Pancreas (tissue), 10 donors: ENCODE measurements around the gene ZBTB46. TPM values are rescaled to one million over a fixed set of nuclear protein-coding genes. Genes with fewer than 3 reads are reported as not detected.

Experiments
- ATAC-seq, 4 donors: fragments of 200-7000 bp; cut with Tn5 transposase; one replicate each; pipeline versions ENCODE4 v1.8.0 to v1.9.1; 2020; ENCODE audit warnings: mild to moderate bottlenecking in 4 of 4, moderate library complexity in 4 of 4
- DNase-seq, 6 donors: peaks; one replicate each; pipeline ENCODE4 v3.0.0-alpha.2; 2020
- FAIRE-seq: peaks from 2 replicates; lab custom pipeline; 2012; peaks lifted over from hg19 to GRCh38; lab: Jason Lieb, UNC
- H3K27ac ChIP-seq, 4 donors: fragments of 200-600 bp; sonication (generic); 1 replicate in 3 of 4; 2 replicates in 1 of 4; pipeline versions ENCODE4 v1.5.0 to v1.8.0; 2020
- H3K27me3 ChIP-seq, 4 donors: fragments of 200-600 bp; one replicate each; pipeline ENCODE4 v1.8.0; 2021
- H3K36me3 ChIP-seq, 3 donors: fragments of 200-600 bp; sonication (generic) in 1 of 3; one replicate each; pipeline versions ENCODE4 v1.5.0 to v1.8.0; 2020 to 2021
- H3K4me1 ChIP-seq, 3 donors: fragments of 200-600 bp; one replicate each; pipeline ENCODE4 v1.8.0; 2021
- H3K4me3 ChIP-seq, 4 donors: fragments of 200-600 bp; sonication (generic) in 2 of 4; one replicate each; pipeline versions ENCODE4 v1.5.0 to v1.8.0; 2020 to 2021
- H3K9me3 ChIP-seq, 4 donors: fragments of 200-600 bp; one replicate each; pipeline ENCODE4 v1.8.0; 2021
- CTCF ChIP-seq, 4 donors: fragments of 200-600 bp; sonication (generic) in 3 of 4; IDR thresholded peaks; one replicate each; pipeline versions ENCODE4 v1.5.0 to v1.8.0; 2021; ENCODE audit warnings: antibody characterized with exemption in 4 of 4
- WGBS, 2 donors: extraction: QIAGEN DNeasy Blood & Tissue Kit; methylation state at CpG; one replicate each; pipeline ENCODE4 v1.1.7; 2013; 5-methylcytosine and 5-hydroxymethylcytosine counted together
- intact Hi-C, 3 donors: fragments of 100-400 bp; cut with DNase I; formaldehyde crosslinking; loops; one replicate each; pipeline versions ENCODE4 v1.11.1 to v1.14.2; 2022
- polyA plus RNA-seq, 2 donors: library from polyadenylated mRNA; stranded (reverse); fragments of 200-250 nt; gene quantifications; one replicate each; pipeline ENCODE4 v1.2.3, GENCODE V29; 2013
- total RNA-seq, 6 donors: library from RNA; stranded (reverse); fragmentation: NEBNext Ultra II Directional in 4 of 6; extraction: Animal tissue kit (Norgen Biotek cat#: 25700) in 4 of 6; gene quantifications; one replicate each; pipeline versions ENCODE4 v1.2.1 to v1.2.4, GENCODE V29; 2021 to 2023
- donor health status: healthy with polysubstance abuse.
- donor health status: DM: no; HTN: no; CAD: no; lungs with moderate emphysema.
- donor health status: DM: no; HTN: no; CAD: no.
- donor health status: control.
- donor health status: control.
- donor health status: Bipolar disorder and iron deficiency.
- donor health status: DM: yes; HTN: yes; CAD: no.
- donor health status: DM: no; HTN: no; CAD: no.
- donor health status: DM: no; HTN: no; CAD: no.
- donor health status: DM: yes; HTN: yes; CAD: no.

Gene ZBTB46
- total and polyA plus RNA-seq, 8 donors = 2.2 to 7.4 (median 3.0) TPM

- Histone ChIP-seq H3K27ac (peak overlapping the region in 3 of 4 donors; percentile 71 to 73 (median 72)), H3K4me3 (peak overlapping the region; percentile 62 to 97 (median 77)), H3K4me1 (peaks cover 0 to 16% (median 6%) of the 10 kb centered on the region in 3 donors), H3K36me3 (peaks cover 4 to 9% (median 5%) of the 10 kb centered on the region in 3 donors), H3K27me3 (no peaks in the 10 kb centered on the region), H3K9me3 (no peaks in the 10 kb centered on the region)
- peak in 5 of 6 donors; percentile 9 to 83 (median 33) for DNase-seq
- no peak for TF ChIP-seq CTCF (IDR thresholded peaks at IDR 0.05)
- intact Hi-C loops = no loop called here
- no peak for FAIRE-seq
- 18 to 20% methylated on average over 57 to 67 of the region's 67 CpGs for WGBS, 2 donors
- peak in 1 of 4 donors; percentile 1 for ATAC-seq
Measured at GRCh38 chr20:63708301-63709148, 122.5 kb downstream of the ZBTB46 start.

- FAIRE-seq = no peak
- ATAC-seq = peak; percentile 95 to 98 (median 98)
- WGBS, 2 donors = 1% methylated on average over 55 to 98 of the region's 98 CpGs
- Histone ChIP-seq H3K27ac (peak within 1 kb of the TSS; percentile 67 to 73 (median 72)), H3K9me3 (no peaks in the 10 kb centered on the region), H3K36me3 (peaks cover 4 to 9% (median 5%) of the 10 kb centered on the region in 3 donors), H3K27me3 (no peaks in the 10 kb centered on the region), H3K4me3 (peak within 1 kb of the TSS; percentile 62 to 97 (median 77)), H3K4me1 (peaks cover 0 to 16% (median 6%) of the 10 kb centered on the region in 3 donors)
- TF ChIP-seq CTCF (IDR thresholded peaks at IDR 0.05) = no peak
- intact Hi-C loops = no loop called here
- peak; percentile 84 to 98 (median 89) for DNase-seq
Measured at GRCh38 chr20:63707558-63708300, 123.3 kb downstream of the ZBTB46 start, which contains the start of the genes ARFRP1 and ZGPAT. Gene ARFRP1 (minus strand): TSS chr20:63707976. CDS start chr20:63707091, 885 bp downstream. Gene ZGPAT (plus strand): TSS chr20:63708039. CDS start chr20:63708581, 542 bp downstream.

- Histone ChIP-seq H3K4me3 (peak overlapping the region; percentile 62 to 97 (median 77)), H3K27me3 (no peaks in the 10 kb centered on the region), H3K4me1 (peaks cover 0 to 16% (median 6%) of the 10 kb centered on the region in 3 donors), H3K36me3 (peaks cover 2 to 7% (median 3%) of the 10 kb centered on the region in 3 donors), H3K9me3 (no peaks in the 10 kb centered on the region), H3K27ac (peak overlapping the region; percentile 67 to 73 (median 72))
- DNase-seq (peak; percentile 33 to 82 (median 49)), FAIRE-seq (no peak), ATAC-seq (peak; percentile 26 to 44 (median 34))
- TF ChIP-seq CTCF (IDR thresholded peaks at IDR 0.05) = no peak
- 2 to 3% methylated on average over 50 to 56 of the region's 56 CpGs for WGBS, 2 donors
- intact Hi-C loops = no loop called here
Measured at GRCh38 chr20:63706852-63707557, 124.1 kb downstream of the ZBTB46 start.

GRCh38 chr20:63706027-63706695, 124.9 kb downstream of the ZBTB46 start:
- no peak for TF ChIP-seq CTCF (IDR thresholded peaks at IDR 0.05)
- no peaks in the 10 kb centered on the region for H3K27me3 ChIP-seq
- ATAC-seq (no peak), FAIRE-seq (no peak), DNase-seq (peak in 1 of 6 donors; percentile 19)
- no peaks in the 10 kb centered on the region for H3K9me3 ChIP-seq
- H3K4me3 ChIP-seq = peak overlapping the region in 2 of 4 donors; percentile 62 to 97
- peaks cover 0 to 16% (median 6%) of the 10 kb centered on the region in 3 donors for H3K4me1 ChIP-seq
- H3K36me3 ChIP-seq = peaks cover 0 to 7% (median 0%) of the 10 kb centered on the region in 3 donors
- intact Hi-C loops = no loop called here
- WGBS, 2 donors = 57 to 71% methylated on average over 12 of the region's 12 CpGs
- no peak overlapping the region for H3K27ac ChIP-seq
